GM12892 (cell line): ENCODE measurements around the gene TOP1.
A peak's percentile ranks its signal among the peaks of the same experiment; 100 is the strongest.

ENCODE experiments used
- POLR2A ChIP-seq: IDR thresholded peaks from 2 replicates; pipeline ENCODE4 v1.6.1; 2011; ENCODE audit warnings: low read depth, low read length, control low read depth
- TAF1 ChIP-seq: IDR thresholded peaks from 2 replicates; pipeline ENCODE4 v1.6.1; 2011; ENCODE audit warnings: low read depth, mild to moderate bottlenecking, control low read depth, low read length, borderline replicate concordance

DNA sequence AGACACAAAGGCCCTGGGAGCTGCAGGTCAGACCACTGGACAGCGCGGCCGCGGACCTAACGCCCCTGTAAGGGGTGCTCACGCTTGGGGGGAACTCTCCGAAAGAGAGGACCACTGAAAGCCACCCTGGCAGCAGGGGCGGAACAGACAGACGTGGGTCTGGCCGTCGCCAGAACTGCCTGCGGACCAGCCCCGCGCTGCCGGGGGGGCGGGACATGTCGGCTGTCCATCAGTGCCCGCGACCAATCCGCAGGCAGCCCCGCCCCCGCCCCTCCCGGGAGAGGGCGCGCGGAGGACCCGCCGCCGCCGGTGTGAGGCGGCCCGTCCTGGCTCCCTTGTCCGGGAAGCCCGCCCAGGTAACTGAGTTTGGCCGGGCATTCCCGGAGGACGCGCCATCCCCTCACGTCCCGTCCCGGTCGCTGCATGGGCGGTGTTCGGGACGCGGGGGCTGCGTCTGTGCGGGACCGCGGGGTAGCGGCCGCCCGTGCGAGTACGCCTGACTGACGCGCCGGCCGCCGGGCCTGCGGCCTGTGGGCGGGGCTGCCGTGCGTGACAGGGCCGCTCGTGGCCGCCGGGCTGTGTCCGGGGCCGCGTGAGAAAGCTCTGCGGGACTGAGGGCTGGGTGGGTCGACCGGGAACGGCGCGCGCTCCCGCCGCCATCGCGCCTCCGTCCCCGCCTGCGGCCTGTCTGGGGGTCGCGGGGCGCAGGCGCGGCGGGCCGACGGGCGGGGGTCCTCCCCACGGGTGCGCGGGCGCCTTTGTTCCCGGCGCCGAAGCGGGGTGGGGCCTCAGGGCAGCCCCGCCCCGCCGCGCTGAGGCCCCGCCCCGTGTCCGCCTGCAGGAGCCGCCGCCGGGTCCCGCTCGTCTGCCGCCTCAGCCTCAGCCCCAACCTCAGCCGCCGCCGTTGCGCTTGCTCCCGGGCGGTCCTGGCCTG lies 108.3 kb downstream of the TOP1 start, which contains the start of gene PLCG1:
- TF ChIP-seq POLR2A (peak; percentile 31; the same call in 1 of the 2 replicates), TAF1 (0 out of 2 replicates have a peak, but pooled peaks have one; percentile 25)
